GM21367 (cell line): ENCODE data around the gene ULK3.
"Not testable (repeated sequence)": the region's sequence is repeated elsewhere in the genome, so short reads cannot be mapped to it uniquely, and the experiment has no call there.

Source experiments
- ATAC-seq: cut with Tn5 transposase; IDR thresholded peaks from one replicate; pipeline ENCODE4 v1.9.1; 2021; ENCODE audit not compliant: unreplicated experiment

ULK3 gene

GRCh38 chr15:74842581-74843444, at the start of gene ULK3:
Gene ULK3, minus strand, starts transcription at chr15:74843156. Its CDS starts 51 bp downstream, at chr15:74843105.
- ATAC-seq: peak; percentile 69

GRCh38 chr15:74892313-74892712, 49.4 kb upstream of the ULK3 start:
- ATAC-seq: no peak

GRCh38 chr15:74891469-74891868, 48.5 kb upstream of the ULK3 start:
- no peak for ATAC-seq

GRCh38 chr15:74890665-74890960, 47.7 kb upstream of the ULK3 start:
- no peak for ATAC-seq

- ATAC-seq: peak; percentile 79
These were observed 47.1 kb upstream of the ULK3 start, which contains the start of gene MPI for GRCh38 chr15:74889883-74890664. Gene MPI, plus strand, starts transcription at chr15:74890042. Its CDS starts 32 bp downstream, at chr15:74890074.

GRCh38 chr15:74889390-74889882, 46.5 kb upstream of the ULK3 start:
- no peak for ATAC-seq

GRCh38 chr15:74888716-74889115, 45.8 kb upstream of the ULK3 start:
- ATAC-seq: no peak

GRCh38 chr15:74887537-74888193, 44.7 kb upstream of the ULK3 start:
- ATAC-seq: not testable (repeated sequence)

GRCh38 chr15:74885461-74885860, 42.5 kb upstream of the ULK3 start:
- no peak for ATAC-seq

- no peak for ATAC-seq
These were observed 41.7 kb upstream of the ULK3 start for GRCh38 chr15:74884428-74885223.

- ATAC-seq: no peak
These were observed 39.6 kb upstream of the ULK3 start for GRCh38 chr15:74882528-74882927.

GRCh38 chr15:74878273-74878672, 35.3 kb upstream of the ULK3 start:
- ATAC-seq: no peak

GRCh38 chr15:74873756-74874424, 30.9 kb upstream of the ULK3 start:
- ATAC-seq: no peak

GRCh38 chr15:74873036-74873755, 30.2 kb upstream of the ULK3 start, which contains the start of gene SCAMP2:
Gene SCAMP2, minus strand, starts transcription at chr15:74873365. Its CDS starts 110 bp downstream, at chr15:74873255.
- ATAC-seq: peak; percentile 75

- ATAC-seq: no peak
These were observed 29.7 kb upstream of the ULK3 start for GRCh38 chr15:74872702-74873035.

- ATAC-seq: no peak
These were observed 27.7 kb upstream of the ULK3 start for GRCh38 chr15:74870436-74871215.

GRCh38 chr15:74869726-74870407, 26.9 kb upstream of the ULK3 start:
- ATAC-seq: peak; percentile 35

GRCh38 chr15:74869372-74869725, 26.4 kb upstream of the ULK3 start:
- no peak for ATAC-seq
